GM18520 (cell line): Measurements from ENCODE around the gene GAS2L2.

Source experiments
- ATAC-seq: cut with Tn5 transposase; IDR thresholded peaks from one replicate; pipeline ENCODE4 v1.9.1; 2021; ENCODE audit not compliant: unreplicated experiment

Gene GAS2L2

GRCh38 chr17:35752945-35753764, at the start of gene GAS2L2:
GAS2L2 (minus strand) TSS chr17:35753239; CDS start chr17:35752850, 389 bp downstream.
- no peak for ATAC-seq

- ATAC-seq: no peak
Measured at GRCh38 chr17:35801583-35802224, 48.7 kb upstream of the GAS2L2 start.

- ATAC-seq: no peak
Measured at GRCh38 chr17:35799942-35800341, 46.9 kb upstream of the GAS2L2 start.

- no peak for ATAC-seq
Measured at GRCh38 chr17:35797918-35798317, 44.9 kb upstream of the GAS2L2 start.

- ATAC-seq: no peak
Measured at GRCh38 chr17:35797370-35797769, 44.3 kb upstream of the GAS2L2 start.

- ATAC-seq: no peak
Measured at GRCh38 chr17:35796942-35797341, 43.9 kb upstream of the GAS2L2 start.

- no peak for ATAC-seq
Measured at GRCh38 chr17:35795871-35796265, 42.8 kb upstream of the GAS2L2 start.

- ATAC-seq: no peak
Measured at GRCh38 chr17:35795007-35795870, 42.2 kb upstream of the GAS2L2 start, which contains the start of gene MMP28. MMP28 (minus strand) TSS chr17:35795641; CDS start chr17:35795377, 264 bp downstream.

GRCh38 chr17:35793257-35793656, 40.2 kb upstream of the GAS2L2 start:
- ATAC-seq: no peak

- no peak for ATAC-seq
Measured at GRCh38 chr17:35791681-35792350, 38.8 kb upstream of the GAS2L2 start.

GRCh38 chr17:35790841-35791240, 37.8 kb upstream of the GAS2L2 start:
- no peak for ATAC-seq

- no peak for ATAC-seq
Measured at GRCh38 chr17:35788477-35789368, 35.7 kb upstream of the GAS2L2 start.

- no peak for ATAC-seq
Measured at GRCh38 chr17:35786941-35787432, 33.9 kb upstream of the GAS2L2 start.

- no peak for ATAC-seq
Measured at GRCh38 chr17:35784895-35785294, 31.9 kb upstream of the GAS2L2 start.

GRCh38 chr17:35780950-35781349, 27.9 kb upstream of the GAS2L2 start:
- no peak for ATAC-seq

- ATAC-seq: no peak
Measured at GRCh38 chr17:35778641-35779196, 25.7 kb upstream of the GAS2L2 start.

GRCh38 chr17:35775583-35775982, 22.5 kb upstream of the GAS2L2 start:
- no peak for ATAC-seq

GRCh38 chr17:35775039-35775438, 22.0 kb upstream of the GAS2L2 start:
- ATAC-seq: no peak

GRCh38 chr17:35774499-35774898, 21.5 kb upstream of the GAS2L2 start:
- ATAC-seq: no peak
